ENCODE results near the gene MAN2A1. TPM values are rescaled to one million over a fixed set of nuclear protein-coding genes. Genes with fewer than 3 reads are reported as not detected.

Gene MAN2A1
- total RNA-seq, 1 donor from 2014 or later: 83.6 TPM

DNA sequence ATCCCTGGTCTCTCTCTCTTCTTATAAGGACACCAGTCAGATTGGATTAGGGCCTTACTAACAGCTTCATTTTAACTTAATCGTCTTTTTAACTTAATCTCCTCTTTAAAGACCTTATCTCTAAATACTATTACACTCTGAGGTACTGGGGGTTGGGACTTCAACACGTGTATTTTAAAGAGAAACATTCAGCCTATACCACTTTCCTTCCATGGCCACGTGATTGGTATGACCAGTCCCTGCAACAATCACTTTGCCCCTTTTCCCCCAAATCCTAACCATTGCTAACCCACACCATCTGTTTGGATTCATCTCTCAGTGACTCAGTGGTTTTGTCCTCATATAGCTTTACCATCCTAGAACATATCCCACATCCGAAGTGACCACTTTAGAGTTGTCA is 3.8 kb upstream of the MAN2A1 start:
- Mint-ChIP-seq H3K27me3 (ENCODE audit: unreplicated experiment) (peaks cover 6% of the 10 kb centered on the region), H3K4me3 (ENCODE audit: unreplicated experiment) (no peak overlapping the region), H3K4me1 (ENCODE audit: unreplicated experiment) (peaks cover 6% of the 10 kb centered on the region), H3K36me3 (ENCODE audit: low read depth, unreplicated experiment) (no peaks in the 10 kb centered on the region), H3K27ac (ENCODE audit: unreplicated experiment) (no peak overlapping the region), H3K9me3 (ENCODE audit: unreplicated experiment) (no peaks in the 10 kb centered on the region)
- DNase-seq (ENCODE audit: low spot score): no peak
- TF ChIP-seq CTCF (IDR thresholded peaks at IDR 0.05; ENCODE audit: unreplicated experiment): no peak

DNA sequence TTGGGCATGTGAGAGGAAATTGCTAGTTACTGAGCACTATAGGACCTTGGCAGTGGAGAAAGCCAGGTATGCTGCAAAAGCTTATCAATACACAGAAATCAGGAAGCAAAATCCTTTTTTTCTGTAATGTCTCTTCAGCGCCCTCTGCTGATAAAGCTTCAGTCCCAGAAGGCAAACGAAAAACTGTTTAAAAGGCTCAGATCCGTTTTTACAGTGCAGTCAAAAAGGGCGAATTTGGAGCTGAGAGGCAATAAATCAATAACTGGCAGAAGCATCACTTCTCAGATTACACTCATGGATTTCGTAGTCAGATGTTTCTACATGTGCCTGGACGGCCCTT is 1.1 kb upstream of the MAN2A1 start:
- H3K27ac Mint-ChIP-seq (ENCODE audit: unreplicated experiment): peak overlapping the region; percentile 98
- DNase-seq (ENCODE audit: low spot score): peak; percentile 42
- H3K4me3 Mint-ChIP-seq (ENCODE audit: unreplicated experiment): peak overlapping the region; percentile 93
- no peaks in the 10 kb centered on the region for H3K36me3 Mint-ChIP-seq (ENCODE audit: low read depth, unreplicated experiment)
- peaks cover 28% of the 10 kb centered on the region for H3K4me1 Mint-ChIP-seq (ENCODE audit: unreplicated experiment)
- H3K9me3 Mint-ChIP-seq (ENCODE audit: unreplicated experiment): no peaks in the 10 kb centered on the region
- H3K27me3 Mint-ChIP-seq (ENCODE audit: unreplicated experiment): peaks cover 11% of the 10 kb centered on the region
- peak; percentile 67 for TF ChIP-seq CTCF (IDR thresholded peaks at IDR 0.05; ENCODE audit: unreplicated experiment)

- Mint-ChIP-seq H3K9me3 (ENCODE audit: unreplicated experiment) (no peaks in the 10 kb centered on the region), H3K36me3 (ENCODE audit: low read depth, unreplicated experiment) (no peaks in the 10 kb centered on the region), H3K4me3 (ENCODE audit: unreplicated experiment) (peak overlapping the region; percentile 93), H3K4me1 (ENCODE audit: unreplicated experiment) (peaks cover 33% of the 10 kb centered on the region), H3K27ac (ENCODE audit: unreplicated experiment) (peak overlapping the region; percentile 98), H3K27me3 (ENCODE audit: unreplicated experiment) (peaks cover 11% of the 10 kb centered on the region)
- peak; percentile 86 for DNase-seq (ENCODE audit: low spot score)
- TF ChIP-seq CTCF (IDR thresholded peaks at IDR 0.05; ENCODE audit: unreplicated experiment): peak; percentile 3
Measured at GRCh38 chr5:109688970-109689739, 572 bp upstream of the MAN2A1 start.

GRCh38 chr5:109690242-109690974 is 681 bp downstream of the MAN2A1 start:
- Mint-ChIP-seq H3K27ac (ENCODE audit: unreplicated experiment) (peak overlapping the region; percentile 71), H3K36me3 (ENCODE audit: low read depth, unreplicated experiment) (no peaks in the 10 kb centered on the region), H3K4me1 (ENCODE audit: unreplicated experiment) (peaks cover 45% of the 10 kb centered on the region), H3K27me3 (ENCODE audit: unreplicated experiment) (peaks cover 11% of the 10 kb centered on the region), H3K9me3 (ENCODE audit: unreplicated experiment) (no peaks in the 10 kb centered on the region), H3K4me3 (ENCODE audit: unreplicated experiment) (peak overlapping the region; percentile 95)
- TF ChIP-seq CTCF (IDR thresholded peaks at IDR 0.05; ENCODE audit: unreplicated experiment): no peak
- peak; percentile 47 for DNase-seq (ENCODE audit: low spot score)
